ENCODE data around the gene HLA-A. TPM values are rescaled to one million over a fixed set of nuclear protein-coding genes. Genes with fewer than 3 reads are reported as not detected.

Gene HLA-A
- total RNA-seq, 4 donors from 2014 or later = 354 to 771 (median 610) TPM

DNA sequence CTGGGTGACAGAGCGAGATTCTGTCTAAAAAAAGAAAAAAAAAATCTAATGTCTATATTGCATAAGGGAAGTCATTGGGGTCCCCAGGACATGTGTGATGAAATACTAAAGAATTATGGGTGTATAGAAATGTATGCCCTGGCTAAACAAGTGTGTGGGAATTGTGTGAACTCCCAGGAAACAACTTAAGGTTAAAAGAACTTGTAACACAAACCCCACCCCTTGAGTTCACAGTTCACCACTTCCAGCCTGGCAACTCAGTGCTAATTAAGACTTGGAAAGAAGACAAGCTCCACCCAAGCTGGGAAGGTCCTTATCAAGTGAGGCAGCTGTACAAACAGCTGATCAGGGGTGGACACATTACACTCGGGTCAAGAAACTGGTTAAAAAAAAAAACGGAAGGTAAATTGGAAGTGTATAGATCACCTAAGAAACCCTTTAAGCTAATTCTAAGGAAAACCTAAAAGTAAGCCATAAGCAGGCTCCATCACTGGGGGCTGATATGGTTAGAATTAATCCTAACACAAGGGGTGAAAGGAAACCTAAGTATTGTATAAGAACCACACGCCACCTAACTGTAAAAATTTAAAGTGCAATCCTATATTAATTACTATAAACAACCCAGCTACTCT, 25.2 kb downstream of the HLA-A start:
- no peak for ATAC-seq (ENCODE audit: low FRiP score)

DNA sequence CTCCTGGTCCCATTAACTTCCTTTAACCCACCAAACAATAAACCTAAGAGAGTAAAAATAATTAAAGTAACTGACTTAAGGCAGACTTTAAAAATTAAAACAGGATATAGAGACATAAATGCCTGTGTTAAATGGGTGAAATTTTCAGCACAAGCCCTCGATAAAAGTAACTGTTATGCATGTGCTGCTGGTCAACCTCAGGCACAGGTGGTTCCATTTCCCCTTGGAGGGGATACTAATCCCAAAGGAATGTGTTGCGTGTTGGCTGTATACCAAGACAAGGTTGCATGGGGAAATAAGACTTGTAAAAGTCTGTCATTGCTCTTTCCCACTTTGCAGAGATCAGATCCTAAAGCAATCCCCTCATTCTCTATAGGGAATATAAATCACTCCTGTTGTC, 25.8 kb downstream of the HLA-A start:
- TF ChIP-seq CTCF (IDR thresholded peaks at IDR 0.05) = no peak
- DNase-seq (ENCODE audit: low spot score) (no peak), ATAC-seq (ENCODE audit: low FRiP score) (no peak)

More for the DNA sequence above, 25.2 kb downstream of the HLA-A start:
- no peak for DNase-seq (ENCODE audit: low spot score)
- no peak for TF ChIP-seq CTCF (IDR thresholded peaks at IDR 0.05)

DNA sequence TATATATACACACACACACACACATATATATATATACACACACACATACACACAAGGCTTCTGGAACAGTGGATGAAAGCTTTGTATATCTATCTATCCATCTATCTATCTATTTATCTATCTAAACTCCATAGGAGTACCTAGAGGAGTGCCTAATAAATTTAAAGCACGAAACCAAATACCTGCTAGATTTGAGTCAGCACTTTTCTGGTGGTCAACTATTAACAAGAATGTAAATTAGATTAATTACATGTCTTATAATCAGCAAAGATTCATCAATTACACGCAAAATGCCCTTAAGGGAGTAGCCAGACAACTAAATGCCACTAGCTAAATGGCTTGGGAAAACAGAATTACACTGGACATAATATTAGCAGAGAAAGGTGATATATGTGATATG, 26.6 kb downstream of the HLA-A start:
- no peak for ATAC-seq (ENCODE audit: low FRiP score)
- no peak for DNase-seq (ENCODE audit: low spot score)
- TF ChIP-seq CTCF (IDR thresholded peaks at IDR 0.05) = no peak

- no peak for TF ChIP-seq CTCF (IDR thresholded peaks at IDR 0.05)
- ATAC-seq (ENCODE audit: low FRiP score) = no peak
- DNase-seq (ENCODE audit: low spot score) = no peak
These were observed 28.4 kb downstream of the HLA-A start for GRCh38 chr6:29970711-29971110.

DNA sequence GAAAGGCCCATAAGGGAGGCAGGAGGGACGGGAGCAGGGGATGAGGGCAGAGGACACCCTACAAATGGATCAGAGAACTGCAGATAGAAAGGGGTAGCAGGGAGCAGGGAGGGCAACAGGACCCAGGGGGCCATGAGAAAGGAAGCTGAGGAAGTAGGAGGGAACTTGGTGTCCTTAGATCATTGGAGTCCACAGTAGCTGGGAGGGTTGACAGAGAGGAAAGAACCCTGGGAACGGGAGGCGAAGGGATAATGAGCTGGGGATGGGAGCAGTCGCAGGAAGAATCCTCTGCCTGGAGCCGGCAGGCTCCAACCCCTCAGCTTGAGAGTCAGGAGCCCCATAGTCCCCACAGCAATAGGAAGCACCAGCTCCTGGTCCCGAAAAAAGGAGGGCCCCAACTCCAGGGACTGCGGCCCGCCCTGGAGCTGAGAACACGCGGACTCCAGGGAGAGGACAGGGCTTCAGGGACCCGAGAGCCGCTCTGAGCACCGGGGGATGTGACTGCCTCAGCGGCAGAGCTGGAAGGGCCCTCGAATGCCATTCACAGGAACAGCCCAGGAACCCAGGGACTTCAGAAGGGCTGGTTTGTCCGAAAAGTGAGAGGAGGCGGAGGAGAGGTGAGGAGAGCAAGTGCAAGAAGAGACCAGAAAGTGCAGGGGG, 32.7 kb downstream of the HLA-A start:
- ATAC-seq (ENCODE audit: low FRiP score) = no peak
- no peak for TF ChIP-seq CTCF (IDR thresholded peaks at IDR 0.05)
- DNase-seq (ENCODE audit: low spot score) = no peak

GRCh38 chr6:29975561-29975907, 33.2 kb downstream of the HLA-A start:
- DNase-seq (ENCODE audit: low spot score) (no peak), ATAC-seq (ENCODE audit: low FRiP score) (no peak)
- no peak for TF ChIP-seq CTCF (IDR thresholded peaks at IDR 0.05)

- ATAC-seq (ENCODE audit: low FRiP score) (no peak), DNase-seq (ENCODE audit: low spot score) (no peak)
- no peak for TF ChIP-seq CTCF (IDR thresholded peaks at IDR 0.05)
These were observed 33.9 kb downstream of the HLA-A start for GRCh38 chr6:29976253-29976587.
